ENCODE results near the gene PLA2G4E. TPM values are rescaled to one million over a fixed set of nuclear protein-coding genes. Genes with fewer than 3 reads are reported as not detected.

The PLA2G4E gene
- total RNA-seq, 1 experiment from 2014 or later: not detected

DNA sequence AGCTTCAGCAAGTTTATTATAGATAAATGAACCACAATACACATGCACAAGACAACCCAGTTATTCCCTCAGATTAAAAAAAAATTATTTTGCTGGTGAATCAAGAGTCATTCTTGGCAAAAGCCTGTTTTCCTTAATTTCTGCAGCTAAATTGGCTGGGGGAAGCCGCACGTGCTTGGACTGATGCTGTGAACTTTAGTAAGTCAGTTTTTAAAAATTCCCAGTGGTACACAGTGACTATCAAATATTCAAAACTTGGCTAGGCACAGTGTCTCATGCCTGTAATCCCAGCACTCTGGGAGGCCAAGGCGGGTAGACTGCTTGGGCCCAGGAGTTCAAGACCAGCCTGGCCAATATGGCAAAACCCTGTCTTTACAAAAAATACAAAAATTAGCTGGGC is 72.4 kb downstream of the PLA2G4E start:
- H3K36me3 ChIP-seq (ENCODE audit: control insufficient read depth in 1 of 2, insufficient read depth in 2 of 2, low read length in 2 of 2): peaks cover 4 to 26% of the 10 kb centered on the region in 2 experiments; a peak in 3 of 4 replicates
- CTCF ChIA-PET: interaction anchor here (0.9 kb wide), 1 partner anchor 24 kb away, joined by 3 read pairs; the partner anchor contains the start of gene EHD4

DNA sequence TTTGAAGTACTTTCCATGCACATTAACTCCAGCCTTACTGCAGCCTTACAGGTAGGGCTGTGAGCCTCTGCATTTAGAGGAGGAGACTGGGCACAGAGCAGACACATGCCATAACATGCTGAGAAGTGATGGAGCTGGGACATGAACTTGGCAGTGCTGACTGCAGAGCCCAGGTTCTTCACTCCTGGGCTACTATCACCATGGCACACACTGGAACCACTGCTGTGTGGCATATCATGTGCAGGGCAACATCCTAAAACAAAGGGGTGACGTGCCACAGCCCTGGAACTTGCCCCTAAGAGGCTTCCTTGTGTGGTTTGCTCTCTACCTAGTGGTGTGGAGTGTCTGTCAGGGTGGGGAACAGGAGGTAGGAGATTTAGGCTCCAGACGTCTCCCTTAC is 73.9 kb downstream of the PLA2G4E start:
- Histone ChIP-seq H4K20me1 (ENCODE audit: insufficient read depth) (no peaks in the 10 kb centered on the region), H3K4me2 (ENCODE audit: low read length) (no peak overlapping the region), H3K9me2 (ENCODE audit: insufficient read depth) (no peaks in the 10 kb centered on the region), H3K9ac (ENCODE audit: low read length) (no peak overlapping the region), H3K9me3 (ENCODE audit: control insufficient read depth in 1 of 2, insufficient read depth in 1 of 2, low read depth in 1 of 2, low read length in 2 of 2) (no peaks in the 10 kb centered on the region), H3K27me3 (ENCODE audit: insufficient read depth, low read length) (no peaks in the 10 kb centered on the region), H3K4me3 (replicated peaks in 1 of 2; ENCODE audit: low read depth in 1 of 2, low read length in 2 of 2) (no peak overlapping the region), H2AFZ (ENCODE audit: low read depth, low read length, poor library complexity, severe bottlenecking) (no peak overlapping the region), H3K4me1 (ENCODE audit: control insufficient read depth in 1 of 2, insufficient read depth in 2 of 2, low read length in 2 of 2) (peaks cover 14 to 62% of the 10 kb centered on the region in 2 experiments), H3K36me3 (ENCODE audit: control insufficient read depth in 1 of 2, insufficient read depth in 2 of 2, low read length in 2 of 2) (peaks cover 0 to 22% of the 10 kb centered on the region in 2 experiments; a peak in 2 of 4 replicates), H3K79me2 (ENCODE audit: insufficient read depth, low read length) (peaks cover 59% of the 10 kb centered on the region), H3K27ac (ENCODE audit: low read depth, low read length) (no peak overlapping the region)
- RAD21 ChIA-PET (ENCODE audit: low non-redundant PET in 1 of 2, low total read pairs in 2 of 2, uncharacterized antibody in 2 of 2, unreplicated experiment in 2 of 2): no interaction called here
- DNase-seq (ENCODE audit: low read depth, low spot score) (no peak), ATAC-seq (no peak)
- intact Hi-C loops (cut with micrococcal nuclease): no loop called here
- BruUV-seq (replicated peaks): no TSS peak
- POLR2A ChIA-PET: no interaction called here
- CTCF ChIA-PET: no interaction called here
- no peak for TF ChIP-seq POLR2AphosphoS5 (IDR thresholded peaks at IDR 0.05; ENCODE audit: low read depth, low read length)
- no peak for TF ChIP-seq EGR1 (IDR thresholded peaks at IDR 0.05; ENCODE audit: low read depth)
- TF ChIP-seq, protein P1, sequence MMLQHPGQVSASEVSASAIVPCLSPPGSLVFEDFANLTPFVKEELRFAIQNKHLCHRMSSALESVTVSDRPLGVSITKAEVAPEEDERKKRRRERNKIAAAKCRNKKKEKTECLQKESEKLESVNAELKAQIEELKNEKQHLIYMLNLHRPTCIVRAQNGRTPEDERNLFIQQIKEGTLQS (IDR thresholded peaks at IDR 0.05): no peak
- no peak for TF ChIP-seq ELF1 (IDR thresholded peaks at IDR 0.05; ENCODE audit: borderline replicate concordance, low read depth)
- TF ChIP-seq, protein P2, sequence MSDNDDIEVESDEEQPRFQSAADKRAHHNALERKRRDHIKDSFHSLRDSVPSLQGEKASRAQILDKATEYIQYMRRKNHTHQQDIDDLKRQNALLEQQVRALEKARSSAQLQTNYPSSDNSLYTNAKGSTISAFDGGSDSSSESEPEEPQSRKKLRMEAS (IDR thresholded peaks at IDR 0.05): no peak
- TF ChIP-seq FOSL1 (IDR thresholded peaks at IDR 0.05; ENCODE audit: low read depth): no peak
- TF ChIP-seq, protein P3, sequence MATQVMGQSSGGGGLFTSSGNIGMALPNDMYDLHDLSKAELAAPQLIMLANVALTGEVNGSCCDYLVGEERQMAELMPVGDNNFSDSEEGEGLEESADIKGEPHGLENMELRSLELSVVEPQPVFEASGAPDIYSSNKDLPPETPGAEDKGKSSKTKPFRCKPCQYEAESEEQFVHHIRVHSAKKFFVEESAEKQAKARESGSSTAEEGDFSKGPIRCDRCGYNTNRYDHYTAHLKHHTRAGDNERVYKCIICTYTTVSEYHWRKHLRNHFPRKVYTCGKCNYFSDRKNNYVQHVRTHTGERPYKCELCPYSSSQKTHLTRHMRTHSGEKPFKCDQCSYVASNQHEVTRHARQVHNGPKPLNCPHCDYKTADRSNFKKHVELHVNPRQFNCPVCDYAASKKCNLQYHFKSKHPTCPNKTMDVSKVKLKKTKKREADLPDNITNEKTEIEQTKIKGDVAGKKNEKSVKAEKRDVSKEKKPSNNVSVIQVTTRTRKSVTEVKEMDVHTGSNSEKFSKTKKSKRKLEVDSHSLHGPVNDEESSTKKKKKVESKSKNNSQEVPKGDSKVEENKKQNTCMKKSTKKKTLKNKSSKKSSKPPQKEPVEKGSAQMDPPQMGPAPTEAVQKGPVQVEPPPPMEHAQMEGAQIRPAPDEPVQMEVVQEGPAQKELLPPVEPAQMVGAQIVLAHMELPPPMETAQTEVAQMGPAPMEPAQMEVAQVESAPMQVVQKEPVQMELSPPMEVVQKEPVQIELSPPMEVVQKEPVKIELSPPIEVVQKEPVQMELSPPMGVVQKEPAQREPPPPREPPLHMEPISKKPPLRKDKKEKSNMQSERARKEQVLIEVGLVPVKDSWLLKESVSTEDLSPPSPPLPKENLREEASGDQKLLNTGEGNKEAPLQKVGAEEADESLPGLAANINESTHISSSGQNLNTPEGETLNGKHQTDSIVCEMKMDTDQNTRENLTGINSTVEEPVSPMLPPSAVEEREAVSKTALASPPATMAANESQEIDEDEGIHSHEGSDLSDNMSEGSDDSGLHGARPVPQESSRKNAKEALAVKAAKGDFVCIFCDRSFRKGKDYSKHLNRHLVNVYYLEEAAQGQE (IDR thresholded peaks at IDR 0.05; ENCODE audit: low read depth): no peak
- TF ChIP-seq EZH2 (IDR thresholded peaks at IDR 0.05): no peak
- no peak for TF ChIP-seq SIN3A (IDR thresholded peaks at IDR 0.05; ENCODE audit: low read depth)
- no peak for TF ChIP-seq JUND (IDR thresholded peaks at IDR 0.05)
- no peak for TF ChIP-seq CBX3 (IDR thresholded peaks at IDR 0.05; ENCODE audit: low read depth)

More for the DNA sequence above, 72.4 kb downstream of the PLA2G4E start:
- no TSS peak for BruUV-seq (replicated peaks)
- DNase-seq (ENCODE audit: low read depth, low spot score) (no peak), ATAC-seq (no peak)
- Histone ChIP-seq H3K4me1 (ENCODE audit: control insufficient read depth in 1 of 2, insufficient read depth in 2 of 2, low read length in 2 of 2) (peaks cover 14 to 47% of the 10 kb centered on the region in 2 experiments), H3K9me2 (ENCODE audit: insufficient read depth) (no peaks in the 10 kb centered on the region), H3K27me3 (ENCODE audit: insufficient read depth, low read length) (no peaks in the 10 kb centered on the region), H4K20me1 (ENCODE audit: insufficient read depth) (no peaks in the 10 kb centered on the region), H3K9me3 (ENCODE audit: control insufficient read depth in 1 of 2, insufficient read depth in 1 of 2, low read depth in 1 of 2, low read length in 2 of 2) (no peaks in the 10 kb centered on the region), H3K9ac (ENCODE audit: low read length) (no peak overlapping the region), H3K79me2 (ENCODE audit: insufficient read depth, low read length) (peaks cover 50% of the 10 kb centered on the region), H3K27ac (ENCODE audit: low read depth, low read length) (no peak overlapping the region), H2AFZ (ENCODE audit: low read depth, low read length, poor library complexity, severe bottlenecking) (no peak overlapping the region), H3K4me3 (replicated peaks in 1 of 2; ENCODE audit: low read depth in 1 of 2, low read length in 2 of 2) (no peak overlapping the region), H3K4me2 (ENCODE audit: low read length) (no peak overlapping the region)
- ChIA-PET RAD21 (ENCODE audit: low non-redundant PET in 1 of 2, low total read pairs in 2 of 2, uncharacterized antibody in 2 of 2, unreplicated experiment in 2 of 2) (no interaction called here), POLR2A (no interaction called here)
- TF ChIP-seq CBX3 (IDR thresholded peaks at IDR 0.05; ENCODE audit: low read depth): no peak
- no peak for TF ChIP-seq EZH2 (IDR thresholded peaks at IDR 0.05)
- TF ChIP-seq ZNF274 (IDR thresholded peaks at IDR 0.05; ENCODE audit: low read depth, low read length): no peak
- TF ChIP-seq, protein P4, sequence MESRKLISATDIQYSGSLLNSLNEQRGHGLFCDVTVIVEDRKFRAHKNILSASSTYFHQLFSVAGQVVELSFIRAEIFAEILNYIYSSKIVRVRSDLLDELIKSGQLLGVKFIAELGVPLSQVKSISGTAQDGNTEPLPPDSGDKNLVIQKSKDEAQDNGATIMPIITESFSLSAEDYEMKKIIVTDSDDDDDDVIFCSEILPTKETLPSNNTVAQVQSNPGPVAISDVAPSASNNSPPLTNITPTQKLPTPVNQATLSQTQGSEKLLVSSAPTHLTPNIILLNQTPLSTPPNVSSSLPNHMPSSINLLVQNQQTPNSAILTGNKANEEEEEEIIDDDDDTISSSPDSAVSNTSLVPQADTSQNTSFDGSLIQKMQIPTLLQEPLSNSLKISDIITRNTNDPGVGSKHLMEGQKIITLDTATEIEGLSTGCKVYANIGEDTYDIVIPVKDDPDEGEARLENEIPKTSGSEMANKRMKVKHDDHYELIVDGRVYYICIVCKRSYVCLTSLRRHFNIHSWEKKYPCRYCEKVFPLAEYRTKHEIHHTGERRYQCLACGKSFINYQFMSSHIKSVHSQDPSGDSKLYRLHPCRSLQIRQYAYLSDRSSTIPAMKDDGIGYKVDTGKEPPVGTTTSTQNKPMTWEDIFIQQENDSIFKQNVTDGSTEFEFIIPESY (IDR thresholded peaks at IDR 0.05; ENCODE audit: extremely low read depth, insufficient replicate concordance, low read length): no peak
- TF ChIP-seq SIN3A (IDR thresholded peaks at IDR 0.05; ENCODE audit: low read depth): no peak
- no peak for TF ChIP-seq ELF1 (IDR thresholded peaks at IDR 0.05; ENCODE audit: borderline replicate concordance, low read depth)
- TF ChIP-seq EGR1 (IDR thresholded peaks at IDR 0.05; ENCODE audit: low read depth): no peak
- no peak for TF ChIP-seq EZH2phosphoT487 (IDR thresholded peaks at IDR 0.05; ENCODE audit: borderline replicate concordance)
- TF ChIP-seq TCF7L2 (IDR thresholded peaks at IDR 0.05; ENCODE audit: borderline replicate concordance, extremely low read depth, insufficient read depth, insufficient read length): no peak
- intact Hi-C loops (cut with micrococcal nuclease): no loop called here

Measured in HCT116 (cell line).